Osteoblast (primary cell): ENCODE data around the gene UGT3A1. TPM values are rescaled to one million over a fixed set of nuclear protein-coding genes. Genes with fewer than 3 reads are reported as not detected.

ENCODE experiments used
- DNase-seq: peaks from one replicate; pipeline ENCODE4 v3.0.0; 2011; ENCODE audit warnings: low spot score, mixed read lengths; ENCODE audit not compliant: insufficient read length; ENCODE audit errors: missing footprints
- H2AFZ ChIP-seq: 2 replicates; pipeline ENCODE4 v1.6.0; 2011; ENCODE audit warnings: mild to moderate bottlenecking, low read length
- H3K27ac ChIP-seq: 2 replicates; pipeline ENCODE4 v1.5.1; 2011; ENCODE audit warnings: mild to moderate bottlenecking, low read depth, low read length, moderate library complexity
- H3K27me3 ChIP-seq: 2 replicates; pipeline ENCODE4 v1.6.0; 2012; ENCODE audit warnings: mild to moderate bottlenecking, control low read depth, inconsistent platforms, low read length, moderate library complexity; ENCODE audit not compliant: insufficient read depth
- H3K36me3 ChIP-seq: 2 replicates; pipeline ENCODE4 v1.5.1; 2011; ENCODE audit warnings: mild to moderate bottlenecking, low read length, control low read depth, moderate library complexity; ENCODE audit not compliant: insufficient read depth
- H3K4me1 ChIP-seq: 2 replicates; pipeline ENCODE4 v1.5.1; 2011; ENCODE audit warnings: mild to moderate bottlenecking, low read length, control low read depth, moderate library complexity; ENCODE audit not compliant: insufficient read depth
- H3K4me2 ChIP-seq: 2 replicates; pipeline ENCODE4 v1.6.0; 2011; ENCODE audit warnings: mild to moderate bottlenecking, low read length; ENCODE audit not compliant: insufficient read depth
- H3K4me3 ChIP-seq: fragments of 200-600 bp; sonication (generic); 3 replicates; pipeline ENCODE4 v1.5.1; 2012; ENCODE audit warnings: mild to moderate bottlenecking, low read length, inconsistent platforms; ENCODE audit not compliant: insufficient read depth
- H3K79me2 ChIP-seq: 2 replicates; pipeline ENCODE4 v1.6.0; 2012; ENCODE audit warnings: mild to moderate bottlenecking, low read length, control low read depth, inconsistent platforms; ENCODE audit not compliant: insufficient read depth
- H3K9me3 ChIP-seq: 2 replicates; pipeline ENCODE4 v1.5.1; 2011; ENCODE audit warnings: low read depth, low read length, control low read depth
- H4K20me1 ChIP-seq: 2 replicates; pipeline ENCODE4 v1.6.0; 2012; ENCODE audit warnings: mild to moderate bottlenecking, low read length, control low read depth; ENCODE audit not compliant: insufficient read depth
- CTCF ChIP-seq: IDR thresholded peaks from 2 replicates; pipeline ENCODE4 v1.5.1; 2011; ENCODE audit warnings: mild to moderate bottlenecking, low read depth, low read length, moderate library complexity; ENCODE audit errors: extremely low read depth
- total RNA-seq: library from RNA; depleted of rRNA; stranded (reverse); fragments of >200 nt; gene quantifications from 2 replicates; pipeline ENCODE4 v1.2.3, GENCODE V29; 2012

UGT3A1 gene
- total RNA-seq, 1 donor, result not detected

- peak overlapping the region; percentile 63 for H3K4me3 ChIP-seq
- no peaks in the 10 kb centered on the region for H3K9me3 ChIP-seq
- peak; percentile 86 for DNase-seq
- H3K36me3 ChIP-seq, result no peaks in the 10 kb centered on the region
- peak overlapping the region; percentile 82 for H3K27ac ChIP-seq
- H3K79me2 ChIP-seq, result no peaks in the 10 kb centered on the region
- H3K27me3 ChIP-seq, result peaks cover 14% of the 10 kb centered on the region
- peak; percentile 79 for TF ChIP-seq CTCF
- H4K20me1 ChIP-seq, result no peaks in the 10 kb centered on the region
- H3K4me1 ChIP-seq, result peaks cover 25% of the 10 kb centered on the region
- H2AFZ ChIP-seq, result peak overlapping the region; percentile 90
- H3K4me2 ChIP-seq, result peak overlapping the region; percentile 89
These were observed 66.1 kb downstream of the UGT3A1 start for GRCh38 chr5:35924950-35925722.

GRCh38 chr5:35924122-35924949 is 66.9 kb downstream of the UGT3A1 start:
- DNase-seq, result peak; percentile 86
- Histone ChIP-seq H3K4me2 (peak overlapping the region; percentile 89), H3K79me2 (no peaks in the 10 kb centered on the region), H3K27ac (peak overlapping the region; percentile 82), H3K4me1 (peaks cover 30% of the 10 kb centered on the region), H3K27me3 (peaks cover 14% of the 10 kb centered on the region), H3K4me3 (peak overlapping the region; percentile 63), H2AFZ (peak overlapping the region; percentile 90), H4K20me1 (no peaks in the 10 kb centered on the region), H3K9me3 (no peaks in the 10 kb centered on the region), H3K36me3 (no peaks in the 10 kb centered on the region)
- TF ChIP-seq CTCF, result no peak

- Histone ChIP-seq H3K79me2 (no peaks in the 10 kb centered on the region), H3K9me3 (no peaks in the 10 kb centered on the region), H3K36me3 (no peaks in the 10 kb centered on the region), H3K27me3 (peaks cover 8% of the 10 kb centered on the region), H2AFZ (no peak overlapping the region), H3K27ac (no peak overlapping the region), H4K20me1 (no peaks in the 10 kb centered on the region), H3K4me1 (peaks cover 30% of the 10 kb centered on the region), H3K4me3 (no peak overlapping the region), H3K4me2 (no peak overlapping the region)
- TF ChIP-seq CTCF, result no peak
- no peak for DNase-seq
These were observed 68.7 kb downstream of the UGT3A1 start for GRCh38 chr5:35922468-35922867.

- no peak overlapping the region for H2AFZ ChIP-seq
- H3K4me2 ChIP-seq, result no peak overlapping the region
- no peaks in the 10 kb centered on the region for H3K9me3 ChIP-seq
- H3K79me2 ChIP-seq, result no peaks in the 10 kb centered on the region
- TF ChIP-seq CTCF, result no peak
- no peaks in the 10 kb centered on the region for H3K36me3 ChIP-seq
- H3K4me1 ChIP-seq, result peaks cover 30% of the 10 kb centered on the region
- no peak for DNase-seq
- H4K20me1 ChIP-seq, result no peaks in the 10 kb centered on the region
- no peak overlapping the region for H3K27ac ChIP-seq
- no peak overlapping the region for H3K4me3 ChIP-seq
- H3K27me3 ChIP-seq, result peaks cover 2% of the 10 kb centered on the region
These were observed 69.3 kb downstream of the UGT3A1 start for GRCh38 chr5:35921930-35922329.
